ENCODE results near the gene EBLN2. TPM values are rescaled to one million over a fixed set of nuclear protein-coding genes. Genes with fewer than 3 reads are reported as not detected.

Gene EBLN2
- polyA plus RNA-seq, 3 donors = 0.27 to 4.6 (median 0.40) TPM

DNA sequence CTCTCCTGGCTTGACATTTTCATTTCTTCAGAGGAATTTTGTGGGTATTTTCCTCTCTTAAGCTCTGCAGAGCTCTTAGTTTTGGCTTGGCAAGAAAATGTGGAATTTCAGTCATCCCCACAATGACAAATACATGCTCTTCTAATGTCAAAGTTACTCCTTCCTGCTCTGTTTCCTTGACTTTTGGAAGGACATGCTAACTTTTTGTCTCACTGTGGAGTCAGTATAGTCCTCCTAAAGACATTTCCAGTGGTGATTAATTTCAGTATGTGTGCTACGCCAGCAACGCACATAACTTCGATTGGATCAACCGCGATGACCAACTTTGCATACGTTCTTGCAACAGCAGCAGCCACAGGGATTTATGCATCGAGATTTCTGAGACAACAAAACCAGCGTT, 13.3 kb downstream of the EBLN2 start:
- no peak for TF ChIP-seq CTCF (IDR thresholded peaks at IDR 0.05)
- H3K27me3 ChIP-seq (ENCODE audit: control insufficient read depth in 2 of 2, insufficient read depth in 2 of 2, low read length in 2 of 2) = no peaks in the 10 kb centered on the region
- no peak overlapping the region for H3K27ac Mint-ChIP-seq
- intact Hi-C loops (cut with micrococcal nuclease) = no loop called here
- H3K36me3 ChIP-seq (replicated peaks in 1 of 2; ENCODE audit: control insufficient read depth in 1 of 2, insufficient read depth in 2 of 2, low read length in 2 of 2) = no peaks in the 10 kb centered on the region
- no peaks in the 10 kb centered on the region for H3K4me1 ChIP-seq (ENCODE audit: control insufficient read depth in 1 of 2, insufficient read depth in 2 of 2, low read length in 2 of 2)
- no peaks in the 10 kb centered on the region for H3K79me2 ChIP-seq (ENCODE audit: insufficient read depth, low read length)
- peaks cover 0 to 3% (median 2%) of the 10 kb centered on the region in 3 donors for H3K27me3 Mint-ChIP-seq (ENCODE audit: low read depth in 3 of 3)
- no peak for DNase-seq
- H3K4me1 Mint-ChIP-seq = peaks cover 3% of the 10 kb centered on the region
- WGBS (ENCODE audit: insufficient coverage) = 100% methylated on average over 6 of the region's 8 CpGs
- no peak overlapping the region for H3K4me3 ChIP-seq (replicated peaks in 1 of 3; ENCODE audit: low read depth in 2 of 3, low read length in 3 of 3)
- no peak overlapping the region for H2AFZ ChIP-seq (ENCODE audit: insufficient read depth, low read depth, low read length, poor library complexity, severe bottlenecking)
- no peak overlapping the region for H3K4me3 Mint-ChIP-seq
- H3K36me3 Mint-ChIP-seq = no peaks in the 10 kb centered on the region
- no peaks in the 10 kb centered on the region for H3K9me3 Mint-ChIP-seq
- no peak overlapping the region for H3K9ac ChIP-seq (ENCODE audit: insufficient read depth, low read length, poor library complexity, severe bottlenecking)
- no peak overlapping the region for H3K27ac ChIP-seq (ENCODE audit: low read depth in 1 of 2, low read length in 2 of 2)
- no peak overlapping the region for H3K4me2 ChIP-seq (replicated peaks; ENCODE audit: extremely low read depth, low read length, poor library complexity, severe bottlenecking)
- H4K20me1 ChIP-seq (ENCODE audit: insufficient read depth, low read length) = no peaks in the 10 kb centered on the region
- no peaks in the 10 kb centered on the region for H3K9me3 ChIP-seq (replicated peaks in 1 of 2; ENCODE audit: control insufficient read depth in 1 of 2, insufficient read depth in 1 of 2, low read length in 2 of 2)

DNA sequence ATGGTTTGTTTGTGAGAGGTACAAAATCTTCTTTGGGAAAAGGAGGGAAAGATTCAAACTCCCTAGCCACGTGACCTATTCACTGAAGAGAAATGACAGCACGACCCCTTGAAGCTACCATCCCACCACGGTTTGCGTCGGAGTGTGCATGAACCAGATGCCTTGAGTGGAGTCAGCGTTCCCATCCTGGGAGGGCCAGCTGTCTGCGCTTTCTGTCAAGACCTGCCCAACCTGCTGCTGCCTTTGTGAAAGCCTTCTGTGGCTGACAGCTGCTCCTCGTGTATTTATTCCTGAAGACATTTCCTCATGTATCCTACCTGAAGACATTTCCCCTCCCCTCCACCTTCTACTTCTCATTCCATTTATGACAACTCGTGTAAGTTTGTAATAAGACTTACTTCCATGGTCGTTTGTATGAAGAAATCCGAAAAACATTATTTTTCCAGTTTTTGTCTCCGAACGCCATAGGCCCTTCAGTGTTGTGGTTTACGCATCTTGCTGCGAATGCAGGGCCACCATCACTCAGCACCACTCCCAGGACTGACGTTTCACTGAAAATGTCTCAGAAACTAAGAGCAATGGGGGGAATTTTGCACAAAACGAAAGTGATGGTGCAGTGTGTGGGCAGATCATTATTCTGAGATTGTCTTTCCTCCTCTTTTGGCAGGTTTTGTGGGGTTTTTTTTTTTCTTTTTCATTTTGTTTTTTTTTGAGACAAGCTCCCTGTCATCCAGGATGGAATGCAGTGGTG, 18.9 kb downstream of the EBLN2 start:
- TF ChIP-seq CTCF (IDR thresholded peaks at IDR 0.05) = no peak
- Mint-ChIP-seq H3K27ac (no peak overlapping the region), H3K4me1 (no peaks in the 10 kb centered on the region), H3K36me3 (no peaks in the 10 kb centered on the region), H3K9me3 (no peaks in the 10 kb centered on the region), H3K4me3 (no peak overlapping the region), H3K27me3 (ENCODE audit: low read depth in 3 of 3) (peaks cover 0 to 5% (median 3%) of the 10 kb centered on the region in 3 donors)
- no peaks in the 10 kb centered on the region for H3K79me2 ChIP-seq (ENCODE audit: insufficient read depth, low read length)
- intact Hi-C loops (cut with micrococcal nuclease) = loop anchor here (10.0 kb wide), 2 partner anchors 146 to 1206 kb away; no protein-coding TSS in a partner anchor
- no peak overlapping the region for H3K4me2 ChIP-seq (replicated peaks; ENCODE audit: extremely low read depth, low read length, poor library complexity, severe bottlenecking)
- H4K20me1 ChIP-seq (ENCODE audit: insufficient read depth, low read length) = no peaks in the 10 kb centered on the region
- no peak overlapping the region for H3K27ac ChIP-seq (ENCODE audit: low read depth in 1 of 2, low read length in 2 of 2)
- no peak overlapping the region for H3K4me3 ChIP-seq (replicated peaks in 1 of 3; ENCODE audit: low read depth in 2 of 3, low read length in 3 of 3)
- H2AFZ ChIP-seq (ENCODE audit: insufficient read depth, low read depth, low read length, poor library complexity, severe bottlenecking) = no peak overlapping the region
- H3K36me3 ChIP-seq (replicated peaks in 1 of 2; ENCODE audit: control insufficient read depth in 1 of 2, insufficient read depth in 2 of 2, low read length in 2 of 2) = no peaks in the 10 kb centered on the region
- WGBS (ENCODE audit: insufficient coverage) = 90% methylated on average over 9 of the region's 17 CpGs
- H3K4me1 ChIP-seq (ENCODE audit: control insufficient read depth in 1 of 2, insufficient read depth in 2 of 2, low read length in 2 of 2) = no peaks in the 10 kb centered on the region
- H3K27me3 ChIP-seq (ENCODE audit: control insufficient read depth in 2 of 2, insufficient read depth in 2 of 2, low read length in 2 of 2) = no peaks in the 10 kb centered on the region
- DNase-seq = no peak
- H3K9me3 ChIP-seq (replicated peaks in 1 of 2; ENCODE audit: control insufficient read depth in 1 of 2, insufficient read depth in 1 of 2, low read length in 2 of 2) = no peaks in the 10 kb centered on the region
- H3K9ac ChIP-seq (ENCODE audit: insufficient read depth, low read length, poor library complexity, severe bottlenecking) = no peak overlapping the region

All from CD14-positive monocyte (primary cell).